GM23248 (cell line): Measurements from ENCODE around the gene LIX1L. TPM values are rescaled to one million over a fixed set of nuclear protein-coding genes. Genes with fewer than 3 reads are reported as not detected.

Experiments
- DNase-seq: peaks from one replicate; pipeline ENCODE4 v3.0.0-alpha.2; 2015
- H2AFZ ChIP-seq: fragments of 200-600 bp; sonication (generic); 2 replicates; pipeline ENCODE4 v1.6.1; 2016; ENCODE audit warnings: antibody characterized with exemption
- H3F3A ChIP-seq: fragments of 200-600 bp; sonication (generic); 2 replicates; pipeline ENCODE4 v1.6.1; 2016; ENCODE audit warnings: mild to moderate bottlenecking, antibody characterized with exemption, mixed run types; ENCODE audit not compliant: insufficient read depth
- H3K27ac ChIP-seq: fragments of 200-600 bp; sonication (generic); 2 replicates; pipeline ENCODE4 v1.5.1; 2016; ENCODE audit warnings: mild to moderate bottlenecking
- H3K27me3 ChIP-seq: fragments of 200-600 bp; sonication (generic); replicated peaks from 2 replicates; pipeline ENCODE4 v1.6.1; 2016; ENCODE audit warnings: mild to moderate bottlenecking; ENCODE audit not compliant: insufficient read depth
- H3K36me3 ChIP-seq: fragments of 200-600 bp; sonication (generic); 2 replicates; pipeline ENCODE4 v1.6.1; 2016; ENCODE audit warnings: low read depth, mild to moderate bottlenecking
- H3K4me1 ChIP-seq: fragments of 200-600 bp; sonication (generic); 2 replicates; pipeline ENCODE4 v1.6.1; 2016; ENCODE audit warnings: mild to moderate bottlenecking; ENCODE audit not compliant: insufficient read depth
- H3K4me2 ChIP-seq: fragments of 200-600 bp; sonication (generic); one replicate; pipeline ENCODE4 v1.6.1; 2016; ENCODE audit warnings: mild to moderate bottlenecking; ENCODE audit not compliant: unreplicated experiment
- H3K4me3 ChIP-seq: fragments of 200-600 bp; sonication (generic); 2 replicates; pipeline ENCODE4 v1.5.1; 2016; ENCODE audit warnings: mild to moderate bottlenecking
- H3K79me2 ChIP-seq: fragments of 200-600 bp; sonication (generic); 2 replicates; pipeline ENCODE4 v1.6.1; 2016; ENCODE audit warnings: mild to moderate bottlenecking; ENCODE audit not compliant: insufficient read depth
- H3K9ac ChIP-seq: fragments of 200-600 bp; sonication (generic); 2 replicates; pipeline ENCODE4 v1.6.1; 2016; ENCODE audit warnings: mild to moderate bottlenecking
- H3K9me2 ChIP-seq: fragments of 200-600 bp; sonication (generic); 2 replicates; pipeline ENCODE4 v1.6.1; 2016; ENCODE audit warnings: mixed run types, mild to moderate bottlenecking, moderate library complexity; ENCODE audit not compliant: insufficient read depth
- H3K9me3 ChIP-seq: fragments of 200-600 bp; sonication (generic); one replicate; pipeline ENCODE4 v1.6.1; 2017; ENCODE audit warnings: low read depth
- H4K20me1 ChIP-seq: fragments of 200-600 bp; sonication (generic); 2 replicates; pipeline ENCODE4 v1.6.0; 2016; ENCODE audit not compliant: insufficient read depth
- EZH2 ChIP-seq: fragments of 200-600 bp; sonication (generic); IDR thresholded peaks from 2 replicates; pipeline ENCODE4 v1.6.1; 2018; ENCODE audit warnings: antibody characterized with exemption, mild to moderate bottlenecking; ENCODE audit not compliant: insufficient read depth, poor library complexity, severe bottlenecking
- EZH2phosphoT487 ChIP-seq: fragments of 200-600 bp; sonication (generic); IDR thresholded peaks from 2 replicates; pipeline ENCODE4 v1.6.1; 2018; ENCODE audit warnings: antibody characterized with exemption, moderate library complexity, mild to moderate bottlenecking, low read depth; ENCODE audit not compliant: insufficient read depth
- WGBS, 2 experiments: methylation state at CpG; one replicate each; pipeline ENCODE4 v1.1.6; 2015 to 2017; ENCODE audit warnings: low lambda C conversion rate in 2 of 2, low coverage in 1 of 2; ENCODE audit errors: missing lambda C conversion rate in 2 of 2; 5-methylcytosine and 5-hydroxymethylcytosine counted together
- in situ Hi-C: fragments of 300-500 bp; cut with MboI; formaldehyde crosslinking; loops from 2 replicates; pipeline ENCODE4 v1.15.0; 2020
- polyA plus RNA-seq: library from polyadenylated mRNA; unstranded; fragments of >200 nt; fragmentation: Nextera tagmentation; extraction: Ambion mirVana; gene quantifications from 2 replicates; pipeline ENCODE4 v1.2.1, GENCODE V29; 2016
- total RNA-seq: library from RNA; depleted of rRNA; stranded (reverse); fragments of >200 nt; shearing (Covaris generic); gene quantifications from 2 replicates; pipeline ENCODE4 v1.2.3, GENCODE V29; 2014

The LIX1L gene
- total and polyA plus RNA-seq, 2 experiments from 2014 or later, result 18.3 to 36.5 TPM

GRCh38 chr1:145955436-145955835, 2.4 kb downstream of the LIX1L start:
- 0 out of 2 replicates have a peak, but pooled peaks cover 6% of the 10 kb centered on the region for H3K36me3 ChIP-seq
- peak overlapping the region; percentile 99 for H3K4me2 ChIP-seq
- in situ Hi-C loops, result no loop called here
- no peaks in the 10 kb centered on the region for H4K20me1 ChIP-seq
- H3K4me3 ChIP-seq, result peak overlapping the region; percentile 80
- H3F3A ChIP-seq, result peaks cover 40% of the 10 kb centered on the region
- no peaks in the 10 kb centered on the region for H3K27me3 ChIP-seq
- peak overlapping the region; percentile 88 for H3K9ac ChIP-seq
- no peaks in the 10 kb centered on the region for H3K9me3 ChIP-seq
- DNase-seq, result peak; percentile 61
- H2AFZ ChIP-seq, result no peak overlapping the region
- H3K4me1 ChIP-seq, result peaks cover 28% of the 10 kb centered on the region
- H3K27ac ChIP-seq, result peak overlapping the region; percentile 88; the same call in 1 of the 2 replicates
- no peaks in the 10 kb centered on the region for H3K9me2 ChIP-seq
- WGBS, 2 experiments, result 5 to 6% methylated on average over 2 of the region's 2 CpGs
- H3K79me2 ChIP-seq, result peaks cover 68% of the 10 kb centered on the region
- TF ChIP-seq EZH2 (no peak), EZH2phosphoT487 (no peak)

DNA sequence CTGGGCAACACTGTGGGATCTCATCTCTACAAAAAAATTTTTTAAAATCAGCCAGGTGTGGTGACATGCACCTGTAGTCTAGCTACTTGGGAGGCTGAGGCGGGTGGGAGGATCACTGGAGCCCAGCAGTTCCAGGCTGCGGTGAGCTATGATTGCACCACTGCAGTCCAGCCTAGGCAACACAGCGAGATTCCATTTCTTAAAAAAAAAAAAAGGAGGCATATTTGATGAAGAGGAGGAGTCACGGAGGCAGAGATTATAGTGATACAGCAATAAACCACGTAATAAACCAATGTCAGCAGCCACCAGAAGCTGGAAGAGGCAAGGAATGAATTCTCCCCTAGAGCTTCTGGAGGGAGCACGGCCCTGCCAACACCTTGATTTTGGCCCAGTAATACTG, 4.0 kb downstream of the LIX1L start:
- Histone ChIP-seq H3F3A (peaks cover 28% of the 10 kb centered on the region), H3K9ac (no peak overlapping the region), H3K27ac (no peak overlapping the region), H4K20me1 (no peaks in the 10 kb centered on the region), H3K9me3 (no peaks in the 10 kb centered on the region), H3K27me3 (no peaks in the 10 kb centered on the region), H3K4me2 (peak overlapping the region; percentile 24), H3K4me3 (0 out of 2 replicates have a peak overlapping the region, but pooled peaks have one; percentile 9), H2AFZ (no peak overlapping the region), H3K9me2 (no peaks in the 10 kb centered on the region), H3K79me2 (peaks cover 84% of the 10 kb centered on the region), H3K36me3 (0 out of 2 replicates have a peak, but pooled peaks cover 6% of the 10 kb centered on the region), H3K4me1 (peaks cover 28% of the 10 kb centered on the region)
- in situ Hi-C loops, result no loop called here
- TF ChIP-seq EZH2phosphoT487 (no peak), EZH2 (no peak)
- peak; percentile 43 for DNase-seq
- 25 to 32% methylated on average over 6 of the region's 6 CpGs for WGBS, 2 experiments

DNA sequence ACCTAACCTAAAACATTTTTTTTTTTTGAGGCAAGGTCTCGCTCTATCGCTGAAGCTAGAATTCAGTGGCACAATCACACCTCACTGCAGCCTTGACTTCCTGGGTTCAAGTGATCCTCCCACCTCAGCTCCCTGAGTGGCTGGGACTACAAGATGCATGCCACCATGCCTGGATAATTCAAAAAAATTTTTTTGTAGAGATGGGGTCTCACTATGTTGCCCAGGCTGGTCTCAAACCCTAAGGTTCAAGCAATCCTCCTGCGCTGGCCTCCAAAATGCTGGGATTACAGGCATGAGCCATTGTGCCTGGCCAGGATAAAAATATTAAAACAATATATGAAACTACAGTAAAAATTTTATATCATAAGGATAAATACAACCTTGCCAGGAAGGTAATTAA, 4.9 kb downstream of the LIX1L start:
- no peaks in the 10 kb centered on the region for H4K20me1 ChIP-seq
- 0 out of 2 replicates have a peak, but pooled peaks cover 6% of the 10 kb centered on the region for H3K36me3 ChIP-seq
- H3F3A ChIP-seq, result peaks cover 20% of the 10 kb centered on the region; the same call in 1 of the 2 replicates
- WGBS, 2 experiments, result 97 to 98% methylated on average over 3 of the region's 3 CpGs
- no peaks in the 10 kb centered on the region for H3K9me2 ChIP-seq
- no peak overlapping the region for H3K27ac ChIP-seq
- no peak overlapping the region for H3K4me3 ChIP-seq
- TF ChIP-seq EZH2phosphoT487 (no peak), EZH2 (no peak)
- H3K4me1 ChIP-seq, result peaks cover 28% of the 10 kb centered on the region
- H3K27me3 ChIP-seq, result no peaks in the 10 kb centered on the region
- H3K9ac ChIP-seq, result no peak overlapping the region
- DNase-seq, result no peak
- in situ Hi-C loops, result no loop called here
- peaks cover 94% of the 10 kb centered on the region for H3K79me2 ChIP-seq
- H2AFZ ChIP-seq, result no peak overlapping the region
- H3K4me2 ChIP-seq, result no peak overlapping the region
- H3K9me3 ChIP-seq, result no peaks in the 10 kb centered on the region

- in situ Hi-C loops, result no loop called here
- H3K79me2 ChIP-seq, result peaks cover 100% of the 10 kb centered on the region
These were observed 6.3 kb downstream of the LIX1L start for GRCh38 chr1:145951526-145951925.

More at GRCh38 chr1:145951526-145951925, 6.3 kb downstream of the LIX1L start:
- no peak overlapping the region for H3K9ac ChIP-seq
- 97% methylated on average over 1 of the region's 1 CpG for WGBS, 2 experiments
- no peak overlapping the region for H3K4me2 ChIP-seq
- H3K27me3 ChIP-seq, result no peaks in the 10 kb centered on the region
- H2AFZ ChIP-seq, result no peak overlapping the region
- 0 out of 2 replicates have a peak, but pooled peaks cover 6% of the 10 kb centered on the region for H3K36me3 ChIP-seq
- no peak for DNase-seq
- H3F3A ChIP-seq, result peaks cover 14% of the 10 kb centered on the region; the same call in 1 of the 2 replicates
- H3K9me3 ChIP-seq, result no peaks in the 10 kb centered on the region
- H3K4me1 ChIP-seq, result peaks cover 26% of the 10 kb centered on the region
- no peak overlapping the region for H3K27ac ChIP-seq
- H3K9me2 ChIP-seq, result no peaks in the 10 kb centered on the region
- TF ChIP-seq EZH2, result no peak
- H3K4me3 ChIP-seq, result no peak overlapping the region
- H4K20me1 ChIP-seq, result no peaks in the 10 kb centered on the region
